ENCODE results near the gene CHST8.
"Not testable (repeated sequence)": the region's sequence is repeated elsewhere in the genome, so short reads cannot be mapped to it uniquely, and the experiment has no call there.

CHST8 gene

GRCh38 chr19:33811736-33812387 lies 190.1 kb downstream of the CHST8 start:
- DNase-seq (ENCODE audit: low read depth in 2 of 2) = no peak

- no peak for DNase-seq (ENCODE audit: low read depth in 2 of 2)
Measured at GRCh38 chr19:33812388-33813330, 190.9 kb downstream of the CHST8 start.

- DNase-seq (ENCODE audit: low read depth in 2 of 2) = no peak
Measured at GRCh38 chr19:33813391-33814101, 191.8 kb downstream of the CHST8 start.

GRCh38 chr19:33814181-33815165 lies 192.7 kb downstream of the CHST8 start:
- DNase-seq (ENCODE audit: low read depth in 2 of 2) = no peak

- no peak for DNase-seq (ENCODE audit: low read depth in 2 of 2)
Measured at GRCh38 chr19:33815380-33816340, 193.9 kb downstream of the CHST8 start.

- DNase-seq (ENCODE audit: low read depth in 2 of 2) = no peak
Measured at GRCh38 chr19:33818411-33818810, 196.7 kb downstream of the CHST8 start.

GRCh38 chr19:33819078-33819477 lies 197.3 kb downstream of the CHST8 start:
- not testable (repeated sequence) for DNase-seq (ENCODE audit: low read depth in 2 of 2)

GRCh38 chr19:33819506-33819879 lies 197.7 kb downstream of the CHST8 start:
- no peak for DNase-seq (ENCODE audit: low read depth in 2 of 2)

- peak; percentile 43 to 54 for DNase-seq (ENCODE audit: low read depth in 2 of 2)
Measured at GRCh38 chr19:33819880-33820781, 198.4 kb downstream of the CHST8 start.

GRCh38 chr19:33821871-33822270 lies 200.1 kb downstream of the CHST8 start:
- DNase-seq (ENCODE audit: low read depth in 2 of 2) = no peak

All from stimulated activated CD8-positive, alpha-beta memory T cell treated with anti-CD3 and anti-CD28 coated beads, Interleukin-15, amount 100 ng/mL, for 48 hours (primary cell).